ENCODE results near the gene FBXO24. TPM values are rescaled to one million over a fixed set of nuclear protein-coding genes. Genes with fewer than 3 reads are reported as not detected.

FBXO24 gene
- polyA plus RNA-seq, 1 of the 3 experiments (the other 2 are of a cell fraction): 0.94 TPM

DNA sequence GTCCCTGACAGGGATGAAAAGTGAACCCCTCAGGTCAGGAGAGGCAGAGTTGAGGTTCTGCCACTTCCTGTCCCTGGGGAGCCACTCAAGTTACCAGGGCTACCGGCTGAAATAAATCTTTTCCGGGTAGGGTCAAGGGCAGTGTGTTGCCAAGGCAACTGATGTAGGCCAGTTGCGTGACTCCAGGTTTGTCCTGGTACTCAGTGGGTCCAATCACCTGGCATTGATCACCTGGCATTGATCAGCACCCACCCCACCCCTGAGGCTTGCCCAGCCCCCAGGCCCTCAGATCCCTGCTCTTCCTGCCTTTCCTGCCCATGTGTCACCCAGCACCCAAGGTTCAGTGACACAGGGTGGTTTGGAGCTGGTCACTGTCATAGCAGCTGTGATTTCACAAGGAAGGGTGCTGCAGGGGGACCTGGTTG is 18.4 kb upstream of the FBXO24 start (continued):
- TF ChIP-seq, protein P1, sequence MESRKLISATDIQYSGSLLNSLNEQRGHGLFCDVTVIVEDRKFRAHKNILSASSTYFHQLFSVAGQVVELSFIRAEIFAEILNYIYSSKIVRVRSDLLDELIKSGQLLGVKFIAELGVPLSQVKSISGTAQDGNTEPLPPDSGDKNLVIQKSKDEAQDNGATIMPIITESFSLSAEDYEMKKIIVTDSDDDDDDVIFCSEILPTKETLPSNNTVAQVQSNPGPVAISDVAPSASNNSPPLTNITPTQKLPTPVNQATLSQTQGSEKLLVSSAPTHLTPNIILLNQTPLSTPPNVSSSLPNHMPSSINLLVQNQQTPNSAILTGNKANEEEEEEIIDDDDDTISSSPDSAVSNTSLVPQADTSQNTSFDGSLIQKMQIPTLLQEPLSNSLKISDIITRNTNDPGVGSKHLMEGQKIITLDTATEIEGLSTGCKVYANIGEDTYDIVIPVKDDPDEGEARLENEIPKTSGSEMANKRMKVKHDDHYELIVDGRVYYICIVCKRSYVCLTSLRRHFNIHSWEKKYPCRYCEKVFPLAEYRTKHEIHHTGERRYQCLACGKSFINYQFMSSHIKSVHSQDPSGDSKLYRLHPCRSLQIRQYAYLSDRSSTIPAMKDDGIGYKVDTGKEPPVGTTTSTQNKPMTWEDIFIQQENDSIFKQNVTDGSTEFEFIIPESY (IDR thresholded peaks at IDR 0.05; ENCODE audit: borderline replicate concordance, low read depth): no peak
- TF ChIP-seq FOXJ3 (CRISPR knock-in tag; IDR thresholded peaks at IDR 0.05) (no peak), SMC3 (IDR thresholded peaks at IDR 0.05; ENCODE audit: low read depth, low read length) (no peak), FOXM1 (IDR thresholded peaks at IDR 0.05; ENCODE audit: low read depth) (no peak), MXI1 (IDR thresholded peaks at IDR 0.05; ENCODE audit: low read depth, low read length) (no peak), YY1 (IDR thresholded peaks at IDR 0.05; ENCODE audit: low read depth) (no peak), RXRA (IDR thresholded peaks at IDR 0.05; ENCODE audit: borderline replicate concordance, low read depth) (no peak), RAD21 (IDR thresholded peaks at IDR 0.05; ENCODE audit: low read length) (no peak), MEF2A (IDR thresholded peaks at IDR 0.05; ENCODE audit: borderline replicate concordance, low read depth) (no peak), TAF1 (IDR thresholded peaks at IDR 0.05; ENCODE audit: borderline replicate concordance, low read depth, low read length) (no peak), EP300 (IDR thresholded peaks at IDR 0.05; ENCODE audit: borderline replicate concordance in 1 of 2, low read depth in 1 of 2, low read length in 1 of 2) (no peak)
- TF ChIP-seq, protein P2, sequence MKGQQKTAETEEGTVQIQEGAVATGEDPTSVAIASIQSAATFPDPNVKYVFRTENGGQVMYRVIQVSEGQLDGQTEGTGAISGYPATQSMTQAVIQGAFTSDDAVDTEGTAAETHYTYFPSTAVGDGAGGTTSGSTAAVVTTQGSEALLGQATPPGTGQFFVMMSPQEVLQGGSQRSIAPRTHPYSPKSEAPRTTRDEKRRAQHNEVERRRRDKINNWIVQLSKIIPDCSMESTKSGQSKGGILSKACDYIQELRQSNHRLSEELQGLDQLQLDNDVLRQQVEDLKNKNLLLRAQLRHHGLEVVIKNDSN (IDR thresholded peaks at IDR 0.05; ENCODE audit: borderline replicate concordance, low read depth): no peak

DNA sequence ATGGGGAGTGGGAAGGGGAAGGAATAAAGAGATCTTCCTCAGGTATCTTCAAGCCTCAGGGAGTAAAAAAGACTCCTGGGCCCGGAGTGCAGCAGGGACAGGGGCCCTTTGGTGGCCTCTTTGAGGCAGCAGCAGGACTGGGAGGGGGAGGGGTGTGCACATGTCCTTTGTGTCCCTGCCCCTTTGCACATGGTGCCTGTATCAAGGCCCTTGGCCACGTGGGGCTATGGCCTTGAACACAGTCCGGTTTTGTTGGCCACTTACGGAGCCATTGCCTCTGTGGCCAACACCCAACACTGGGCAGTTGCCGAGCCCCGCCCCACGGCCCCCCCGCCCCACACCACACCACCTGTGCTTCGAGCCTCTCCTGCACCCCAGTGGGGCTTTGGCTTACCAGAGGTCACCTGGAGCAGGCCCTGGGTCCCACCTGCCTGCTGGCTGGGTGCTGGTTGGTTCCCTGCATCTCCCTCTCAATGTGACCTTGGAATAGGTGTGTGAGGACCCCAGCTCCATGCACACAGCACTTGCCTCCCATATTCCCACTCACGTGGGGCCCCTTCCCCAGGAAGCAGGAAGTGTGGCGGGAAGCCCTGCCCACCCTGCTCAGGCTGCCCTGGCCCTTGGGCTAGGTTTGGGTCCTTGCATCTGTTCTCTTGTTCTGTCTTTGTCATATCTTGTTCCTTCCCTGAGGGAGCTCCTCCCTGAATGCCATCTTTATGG is 17.8 kb upstream of the FBXO24 start:
- no peak overlapping the region for H3K4me2 ChIP-seq
- WGBS (ENCODE audit: low lambda C conversion rate): 89% methylated on average over 7 of the region's 11 CpGs
- H3K4me1 ChIP-seq (ENCODE audit: control insufficient read depth in 1 of 2, insufficient read depth in 2 of 2, low read depth in 1 of 2, low read length in 1 of 2): peaks cover 0 to 44% of the 10 kb centered on the region in 2 experiments; a peak in 1 of 4 replicates
- H3K4me3 ChIP-seq (ENCODE audit: low read depth in 2 of 2, low read length in 1 of 2): no peak overlapping the region
- H3K9ac ChIP-seq: no peak overlapping the region
- no peaks in the 10 kb centered on the region for H3K9me2 ChIP-seq
- H3K36me3 ChIP-seq (replicated peaks in 1 of 2; ENCODE audit: control insufficient read depth in 1 of 2, insufficient read depth in 2 of 2, low read length in 1 of 2): no peaks in the 10 kb centered on the region
- no peak overlapping the region for H3K27ac ChIP-seq (ENCODE audit: low read depth in 2 of 2, low read length in 1 of 2)
- no peaks in the 10 kb centered on the region for H4K20me1 ChIP-seq (ENCODE audit: insufficient read depth)
- ChIA-PET POLR2A (no interaction called here), CTCF (interaction anchor here (0.6 to 16.6 kb wide), 15 partner anchors 9 to 167 kb away, joined by 3 to 398 read pairs (median 5); partner anchors contain the start of genes FBXO24, LRCH4, PCOLCE and SPACDR)
- no peaks in the 10 kb centered on the region for H3K9me3 ChIP-seq
- no peaks in the 10 kb centered on the region for H3K79me2 ChIP-seq (ENCODE audit: insufficient read depth)
- no peak overlapping the region for H2AFZ ChIP-seq (ENCODE audit: low read depth)
- peaks cover 9% of the 10 kb centered on the region for H3F3A ChIP-seq (replicated peaks; ENCODE audit: insufficient read depth)
- TF ChIP-seq, protein P3, sequence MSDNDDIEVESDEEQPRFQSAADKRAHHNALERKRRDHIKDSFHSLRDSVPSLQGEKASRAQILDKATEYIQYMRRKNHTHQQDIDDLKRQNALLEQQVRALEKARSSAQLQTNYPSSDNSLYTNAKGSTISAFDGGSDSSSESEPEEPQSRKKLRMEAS (IDR thresholded peaks at IDR 0.05; ENCODE audit: low read depth): no peak
- TF ChIP-seq, protein P4, sequence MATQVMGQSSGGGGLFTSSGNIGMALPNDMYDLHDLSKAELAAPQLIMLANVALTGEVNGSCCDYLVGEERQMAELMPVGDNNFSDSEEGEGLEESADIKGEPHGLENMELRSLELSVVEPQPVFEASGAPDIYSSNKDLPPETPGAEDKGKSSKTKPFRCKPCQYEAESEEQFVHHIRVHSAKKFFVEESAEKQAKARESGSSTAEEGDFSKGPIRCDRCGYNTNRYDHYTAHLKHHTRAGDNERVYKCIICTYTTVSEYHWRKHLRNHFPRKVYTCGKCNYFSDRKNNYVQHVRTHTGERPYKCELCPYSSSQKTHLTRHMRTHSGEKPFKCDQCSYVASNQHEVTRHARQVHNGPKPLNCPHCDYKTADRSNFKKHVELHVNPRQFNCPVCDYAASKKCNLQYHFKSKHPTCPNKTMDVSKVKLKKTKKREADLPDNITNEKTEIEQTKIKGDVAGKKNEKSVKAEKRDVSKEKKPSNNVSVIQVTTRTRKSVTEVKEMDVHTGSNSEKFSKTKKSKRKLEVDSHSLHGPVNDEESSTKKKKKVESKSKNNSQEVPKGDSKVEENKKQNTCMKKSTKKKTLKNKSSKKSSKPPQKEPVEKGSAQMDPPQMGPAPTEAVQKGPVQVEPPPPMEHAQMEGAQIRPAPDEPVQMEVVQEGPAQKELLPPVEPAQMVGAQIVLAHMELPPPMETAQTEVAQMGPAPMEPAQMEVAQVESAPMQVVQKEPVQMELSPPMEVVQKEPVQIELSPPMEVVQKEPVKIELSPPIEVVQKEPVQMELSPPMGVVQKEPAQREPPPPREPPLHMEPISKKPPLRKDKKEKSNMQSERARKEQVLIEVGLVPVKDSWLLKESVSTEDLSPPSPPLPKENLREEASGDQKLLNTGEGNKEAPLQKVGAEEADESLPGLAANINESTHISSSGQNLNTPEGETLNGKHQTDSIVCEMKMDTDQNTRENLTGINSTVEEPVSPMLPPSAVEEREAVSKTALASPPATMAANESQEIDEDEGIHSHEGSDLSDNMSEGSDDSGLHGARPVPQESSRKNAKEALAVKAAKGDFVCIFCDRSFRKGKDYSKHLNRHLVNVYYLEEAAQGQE (IDR thresholded peaks at IDR 0.05; ENCODE audit: low read depth, low read length): no peak
- no peak for TF ChIP-seq NRF1 (IDR thresholded peaks at IDR 0.05; ENCODE audit: low read depth, low read length)
- TF ChIP-seq, protein P5, sequence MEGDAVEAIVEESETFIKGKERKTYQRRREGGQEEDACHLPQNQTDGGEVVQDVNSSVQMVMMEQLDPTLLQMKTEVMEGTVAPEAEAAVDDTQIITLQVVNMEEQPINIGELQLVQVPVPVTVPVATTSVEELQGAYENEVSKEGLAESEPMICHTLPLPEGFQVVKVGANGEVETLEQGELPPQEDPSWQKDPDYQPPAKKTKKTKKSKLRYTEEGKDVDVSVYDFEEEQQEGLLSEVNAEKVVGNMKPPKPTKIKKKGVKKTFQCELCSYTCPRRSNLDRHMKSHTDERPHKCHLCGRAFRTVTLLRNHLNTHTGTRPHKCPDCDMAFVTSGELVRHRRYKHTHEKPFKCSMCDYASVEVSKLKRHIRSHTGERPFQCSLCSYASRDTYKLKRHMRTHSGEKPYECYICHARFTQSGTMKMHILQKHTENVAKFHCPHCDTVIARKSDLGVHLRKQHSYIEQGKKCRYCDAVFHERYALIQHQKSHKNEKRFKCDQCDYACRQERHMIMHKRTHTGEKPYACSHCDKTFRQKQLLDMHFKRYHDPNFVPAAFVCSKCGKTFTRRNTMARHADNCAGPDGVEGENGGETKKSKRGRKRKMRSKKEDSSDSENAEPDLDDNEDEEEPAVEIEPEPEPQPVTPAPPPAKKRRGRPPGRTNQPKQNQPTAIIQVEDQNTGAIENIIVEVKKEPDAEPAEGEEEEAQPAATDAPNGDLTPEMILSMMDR (IDR thresholded peaks at IDR 0.05): no peak
- peak; percentile 38 for DNase-seq
- H3K27me3 ChIP-seq (ENCODE audit: insufficient read depth): no peaks in the 10 kb centered on the region
